Measurements from ENCODE around the gene NHP2.
"Not testable (repeated sequence)": the region's sequence is repeated elsewhere in the genome, so short reads cannot be mapped to it uniquely, and the experiment has no call there.

NHP2 gene

DNA sequence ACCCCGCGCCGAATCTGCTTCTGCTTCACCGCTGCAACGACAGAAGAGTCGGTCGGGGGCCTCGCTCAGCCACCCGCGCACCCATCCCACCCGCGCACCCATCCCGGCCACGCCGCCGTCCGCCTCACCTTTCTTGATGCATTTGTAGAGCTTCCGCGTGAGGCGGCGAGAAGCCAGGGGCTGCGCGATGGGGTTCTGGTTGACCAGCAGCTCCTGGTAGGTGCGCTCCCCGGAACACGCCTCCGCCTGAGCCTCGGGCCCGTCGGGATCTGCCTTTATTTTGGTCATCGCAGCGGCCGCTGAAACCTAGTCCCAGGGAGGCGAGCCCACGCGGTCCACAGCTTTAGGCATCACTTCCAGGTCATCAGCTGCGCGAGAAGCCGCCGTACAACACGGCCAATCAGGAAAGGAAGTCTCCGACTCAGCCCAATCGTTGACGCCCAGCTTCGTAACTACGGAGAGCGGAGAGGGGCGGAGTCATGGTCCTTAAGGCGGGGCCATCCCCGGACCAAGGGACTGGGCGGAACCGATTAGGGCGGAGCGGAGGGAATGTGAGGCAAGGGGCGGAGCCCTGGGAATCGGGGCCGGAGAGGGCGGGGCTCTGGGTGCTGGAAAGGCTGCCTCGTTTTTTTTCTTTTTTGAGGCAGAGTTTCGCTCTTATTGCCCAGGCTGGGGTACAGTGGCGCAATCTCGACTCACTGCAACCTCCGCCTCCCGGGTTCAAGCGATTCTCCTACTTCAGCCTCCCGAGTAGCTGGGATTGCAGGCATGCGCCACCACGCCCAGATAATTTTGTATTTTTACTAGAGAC lies at the start of gene NHP2:
TSS of gene NHP2 (minus strand) at position 356 of the 811 bp plus-strand sequence. CDS start at position 288, 68 bp downstream.
- in situ Hi-C loops (cut with HindIII; ENCODE audit: low pct_unique_long_range_greater_than_20kb, low sequenced_read_pairs), result no loop called here
- TF ChIP-seq JUND (IDR thresholded peaks at IDR 0.05; ENCODE audit: low read depth), result no peak
- DNase-seq (ENCODE audit: low read depth in 1 of 2, low spot score in 1 of 2), result peak; percentile 95 to 99

DNA sequence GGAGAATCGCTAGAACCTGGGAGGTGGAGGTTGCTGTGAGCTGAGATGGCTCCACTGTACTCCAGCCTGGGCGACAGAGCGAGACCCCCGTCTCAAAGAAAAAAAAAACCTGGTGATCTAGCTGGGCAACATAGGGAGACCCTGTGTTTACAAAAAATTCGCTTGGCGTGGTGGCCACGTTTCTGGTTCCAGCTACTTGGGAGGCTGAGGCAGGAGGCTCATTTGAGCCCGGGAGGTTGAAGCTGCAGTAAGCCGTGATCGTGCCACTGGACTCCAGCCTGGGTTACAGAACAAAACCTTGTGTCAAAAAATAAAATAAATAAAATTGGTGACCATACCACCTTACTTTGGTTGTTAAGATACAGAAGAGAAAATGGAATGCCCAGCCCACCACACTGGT lies 48.9 kb upstream of the NHP2 start:
- no peak for DNase-seq (ENCODE audit: low read depth in 1 of 2, low spot score in 1 of 2)
- in situ Hi-C loops (cut with HindIII; ENCODE audit: low pct_unique_long_range_greater_than_20kb, low sequenced_read_pairs), result no loop called here
- TF ChIP-seq JUND (IDR thresholded peaks at IDR 0.05; ENCODE audit: low read depth), result no peak

DNA sequence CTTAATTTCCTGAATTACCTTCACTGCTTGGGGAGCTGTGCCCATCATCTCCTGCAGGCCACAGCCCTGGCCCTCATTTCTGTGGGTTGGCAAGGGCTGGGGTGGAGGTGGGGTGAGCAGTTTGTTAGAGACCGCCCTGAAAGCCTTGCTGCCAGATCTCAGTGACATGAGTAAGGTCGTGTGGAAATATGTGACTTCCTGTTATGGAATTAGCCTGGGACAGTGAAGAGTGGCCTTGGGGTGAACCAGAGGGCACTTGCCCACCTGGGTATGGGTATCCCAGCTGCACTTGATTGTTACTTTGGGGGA lies 48.2 kb upstream of the NHP2 start:
- in situ Hi-C loops (cut with HindIII; ENCODE audit: low pct_unique_long_range_greater_than_20kb, low sequenced_read_pairs), result no loop called here
- no peak for DNase-seq (ENCODE audit: low read depth in 1 of 2, low spot score in 1 of 2)
- TF ChIP-seq JUND (IDR thresholded peaks at IDR 0.05; ENCODE audit: low read depth), result no peak

DNA sequence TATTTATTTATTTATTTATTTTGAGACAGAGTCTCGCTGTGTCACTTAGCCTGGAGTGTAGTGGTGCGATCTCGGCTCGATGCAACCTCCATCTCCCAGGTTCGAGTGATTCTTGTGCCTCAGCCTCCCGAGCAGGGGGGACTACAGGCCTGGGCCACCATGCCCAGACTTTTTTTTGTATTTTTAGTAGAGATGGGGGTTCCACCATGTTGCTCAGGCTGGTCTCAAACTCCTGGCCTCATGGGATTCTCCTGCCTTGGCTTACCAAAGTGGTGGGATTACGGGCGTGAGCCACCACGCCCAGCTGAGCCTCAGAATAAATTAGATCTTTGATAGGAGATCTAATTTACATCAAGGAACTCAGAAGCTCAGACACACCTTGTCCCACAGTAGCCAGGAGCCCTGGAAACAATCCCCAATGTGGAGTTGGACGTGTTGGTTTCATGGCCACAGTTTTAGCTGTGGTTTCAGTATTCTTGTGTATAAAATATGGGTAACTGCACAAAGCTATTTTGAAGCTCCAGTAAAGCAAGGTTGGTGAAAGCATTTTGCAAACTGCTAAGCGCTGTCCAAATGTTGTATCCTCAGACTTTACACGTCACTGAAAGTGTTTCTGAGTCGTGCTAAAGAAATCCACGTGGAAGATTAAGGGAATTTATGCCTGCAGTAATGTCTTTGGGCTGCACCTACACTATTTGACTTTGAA lies 47.7 kb upstream of the NHP2 start:
- no peak for DNase-seq (ENCODE audit: low read depth in 1 of 2, low spot score in 1 of 2)
- in situ Hi-C loops (cut with HindIII; ENCODE audit: low pct_unique_long_range_greater_than_20kb, low sequenced_read_pairs), result no loop called here
- TF ChIP-seq JUND (IDR thresholded peaks at IDR 0.05; ENCODE audit: low read depth), result no peak

DNA sequence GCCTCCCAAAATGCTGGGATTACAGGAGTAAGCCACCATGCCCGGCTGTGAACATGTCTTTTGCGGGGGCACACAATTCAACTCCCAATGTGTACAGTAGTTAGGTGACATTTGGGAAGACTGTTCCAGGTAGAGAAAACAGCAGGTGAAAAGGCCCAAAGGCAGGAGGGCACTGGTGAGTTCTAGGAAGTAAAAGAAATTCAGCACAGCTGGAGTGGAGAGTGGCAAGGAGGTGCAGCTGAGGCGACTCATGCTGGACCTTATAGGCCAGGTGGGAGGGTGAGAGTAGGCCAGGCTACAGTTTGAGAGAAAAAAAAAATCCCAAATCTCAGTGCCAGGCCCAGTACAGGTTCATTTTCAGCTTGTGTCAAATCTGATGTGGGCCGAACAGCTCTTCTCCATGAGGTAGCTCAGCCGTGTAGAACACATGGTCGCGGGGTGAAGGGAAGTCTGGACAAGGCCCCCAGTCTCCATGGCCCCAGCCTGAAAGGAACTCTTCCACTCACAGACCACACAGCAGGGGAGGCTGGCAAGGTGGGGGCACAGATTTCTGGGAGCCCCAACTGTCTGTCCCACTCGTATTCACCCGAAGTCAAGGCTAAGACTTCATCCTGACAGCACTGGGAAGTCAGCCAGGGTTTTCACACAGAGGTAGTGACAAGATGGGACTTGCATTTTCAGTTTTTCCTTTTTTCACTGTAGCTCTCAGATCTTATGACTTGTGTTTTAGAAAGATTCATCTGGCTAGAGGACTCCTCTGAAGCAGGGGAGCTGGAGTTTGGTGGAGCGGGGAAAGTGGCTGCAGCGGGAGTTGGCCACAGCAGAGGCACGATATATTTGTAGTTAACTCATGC lies 46.1 kb upstream of the NHP2 start:
- in situ Hi-C loops (cut with HindIII; ENCODE audit: low pct_unique_long_range_greater_than_20kb, low sequenced_read_pairs), result no loop called here
- no peak for DNase-seq (ENCODE audit: low read depth in 1 of 2, low spot score in 1 of 2)
- no peak for TF ChIP-seq JUND (IDR thresholded peaks at IDR 0.05; ENCODE audit: low read depth)

DNA sequence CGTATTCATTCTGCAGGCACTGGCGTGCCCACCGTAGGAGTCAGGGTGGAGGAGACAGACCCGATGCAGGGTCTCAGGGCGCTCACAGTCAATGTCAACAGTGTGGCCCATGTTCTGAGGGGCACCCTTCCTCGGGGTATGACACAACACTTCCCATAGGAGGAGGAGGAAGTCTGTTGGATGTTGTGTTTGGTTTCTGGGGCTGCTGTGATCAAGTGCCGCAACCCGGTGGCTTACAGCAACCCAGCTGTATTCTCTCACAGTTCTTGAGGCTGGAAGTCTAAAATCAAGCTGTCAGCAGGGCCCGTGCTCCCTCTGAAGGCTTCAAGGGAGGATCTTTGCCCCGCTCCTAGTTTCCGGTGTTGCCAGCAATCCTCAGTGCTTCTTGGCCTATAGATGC lies 45.0 kb upstream of the NHP2 start:
- in situ Hi-C loops (cut with HindIII; ENCODE audit: low pct_unique_long_range_greater_than_20kb, low sequenced_read_pairs), result no loop called here
- TF ChIP-seq JUND (IDR thresholded peaks at IDR 0.05; ENCODE audit: low read depth), result no peak
- no peak for DNase-seq (ENCODE audit: low read depth in 1 of 2, low spot score in 1 of 2)

DNA sequence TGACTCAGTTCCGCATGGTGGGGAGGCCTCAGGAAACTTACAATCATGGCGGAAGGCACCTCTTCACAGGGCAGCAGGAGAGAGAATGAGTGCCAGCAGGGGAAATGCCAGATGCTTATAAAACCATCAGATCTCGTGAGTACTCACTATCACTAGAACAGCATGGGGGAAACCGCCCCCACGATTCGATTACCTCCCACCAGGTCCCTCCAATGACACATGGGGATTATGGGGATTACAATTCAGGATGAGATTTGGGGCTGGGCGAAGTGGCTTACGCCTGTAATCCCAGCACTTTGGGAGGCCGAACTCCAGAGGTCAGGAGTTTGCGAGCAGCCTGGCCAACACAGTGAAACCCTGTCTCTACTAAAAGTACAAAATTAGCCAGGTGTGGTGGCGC lies 44.5 kb upstream of the NHP2 start:
- in situ Hi-C loops (cut with HindIII; ENCODE audit: low pct_unique_long_range_greater_than_20kb, low sequenced_read_pairs); DNase-seq (ENCODE audit: low read depth in 1 of 2, low spot score in 1 of 2): not testable (repeated sequence)

DNA sequence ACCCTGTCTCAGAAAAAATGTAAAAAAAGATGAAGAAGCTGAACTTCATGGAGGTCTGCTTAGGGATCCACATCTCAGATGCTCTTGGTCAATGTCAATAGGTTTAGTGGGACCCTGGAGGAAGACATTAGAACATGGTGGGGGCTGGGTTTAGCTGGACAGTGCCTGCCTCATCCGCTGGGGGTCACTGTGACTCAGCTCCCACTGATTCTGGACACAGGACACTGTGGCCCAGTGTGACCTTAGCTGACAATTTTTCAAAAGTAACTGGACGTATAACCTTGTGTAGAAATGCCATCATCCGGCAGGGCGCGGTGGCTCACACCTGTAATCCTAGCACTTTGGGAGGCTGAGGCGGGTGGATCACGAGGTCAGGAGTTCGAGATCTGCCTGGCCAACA lies 43.3 kb upstream of the NHP2 start:
- in situ Hi-C loops (cut with HindIII; ENCODE audit: low pct_unique_long_range_greater_than_20kb, low sequenced_read_pairs), result no loop called here
- no peak for TF ChIP-seq JUND (IDR thresholded peaks at IDR 0.05; ENCODE audit: low read depth)
- DNase-seq (ENCODE audit: low read depth in 1 of 2, low spot score in 1 of 2), result no peak

DNA sequence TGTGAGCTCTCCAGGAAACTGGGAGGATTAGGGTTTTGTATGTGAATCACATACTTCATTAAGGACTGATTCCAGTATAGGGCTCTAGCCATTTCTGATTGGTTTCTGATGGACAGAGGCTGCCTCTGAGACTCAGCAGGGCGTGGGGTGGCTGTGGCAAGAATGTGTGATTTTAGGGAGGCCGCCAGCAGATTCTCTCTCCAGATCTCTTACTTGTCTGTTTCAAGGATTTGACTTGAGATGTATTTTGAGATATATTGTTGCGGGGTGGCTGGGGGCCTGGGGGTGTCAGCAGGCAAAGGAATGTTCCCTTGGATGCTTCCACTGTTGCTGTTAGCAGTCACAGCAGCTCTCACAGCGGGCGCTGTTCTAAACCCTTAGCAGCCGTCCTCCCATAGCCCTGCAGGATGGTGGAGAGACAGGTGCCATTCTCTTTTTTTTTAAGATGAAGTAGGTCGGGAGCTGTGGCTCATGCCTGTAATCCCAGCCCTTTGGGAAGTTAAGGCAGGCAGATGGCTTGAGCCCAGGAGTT lies 42.7 kb upstream of the NHP2 start:
- TF ChIP-seq JUND (IDR thresholded peaks at IDR 0.05; ENCODE audit: low read depth), result no peak
- DNase-seq (ENCODE audit: low read depth in 1 of 2, low spot score in 1 of 2), result no peak
- in situ Hi-C loops (cut with HindIII; ENCODE audit: low pct_unique_long_range_greater_than_20kb, low sequenced_read_pairs), result no loop called here

DNA sequence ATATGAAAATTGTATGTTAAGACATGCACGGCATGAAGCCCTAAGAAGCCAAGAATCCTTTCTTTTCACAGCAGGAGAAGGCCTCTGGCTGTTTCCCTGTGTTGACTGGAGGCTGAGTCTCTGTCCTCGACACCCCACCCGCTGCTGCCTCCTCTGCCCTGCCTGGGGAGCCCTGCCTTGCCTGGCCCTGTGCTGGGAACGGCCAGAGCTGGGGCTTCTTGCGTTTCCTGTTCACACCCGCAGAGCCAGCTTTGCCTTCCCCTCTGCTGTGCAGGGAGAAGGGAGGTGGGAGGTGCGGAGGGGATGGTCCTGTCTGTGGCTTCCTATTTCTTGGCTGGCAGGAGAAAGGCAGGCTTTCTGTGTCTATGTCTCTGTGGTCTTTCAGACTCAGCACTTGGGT lies 40.3 kb upstream of the NHP2 start:
- in situ Hi-C loops (cut with HindIII; ENCODE audit: low pct_unique_long_range_greater_than_20kb, low sequenced_read_pairs), result no loop called here

DNA sequence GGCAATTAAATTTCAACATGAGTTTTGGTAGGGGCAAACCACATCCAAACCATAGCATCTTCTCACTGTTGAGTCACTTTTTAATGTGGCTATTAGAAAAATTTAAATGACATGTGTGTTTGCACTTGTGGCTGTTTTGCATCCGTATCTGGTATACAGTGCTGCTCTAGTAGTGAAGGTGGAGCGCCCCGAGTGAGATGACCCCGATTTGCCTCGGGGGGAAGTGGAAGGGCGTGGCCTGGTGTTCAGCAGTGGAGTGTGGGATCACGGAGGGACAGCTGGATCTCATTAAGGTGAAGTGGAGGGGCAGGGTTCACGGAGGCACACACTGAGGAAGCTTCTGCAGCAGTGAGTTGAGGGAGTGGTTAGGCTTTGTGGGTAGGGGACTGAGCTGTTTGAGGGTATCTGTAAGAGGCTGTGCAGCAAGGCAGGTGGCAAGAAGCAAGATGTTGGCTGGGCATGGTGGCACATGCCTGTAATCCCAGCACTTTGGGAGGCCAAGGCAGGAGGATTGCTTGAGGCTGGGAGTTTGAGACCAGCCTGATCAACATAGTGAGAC lies 39.6 kb upstream of the NHP2 start:
- in situ Hi-C loops (cut with HindIII; ENCODE audit: low pct_unique_long_range_greater_than_20kb, low sequenced_read_pairs), result no loop called here
- DNase-seq (ENCODE audit: low read depth in 1 of 2, low spot score in 1 of 2), result no peak
- TF ChIP-seq JUND (IDR thresholded peaks at IDR 0.05; ENCODE audit: low read depth), result no peak

More for the DNA sequence above, 40.3 kb upstream of the NHP2 start:
- no peak for TF ChIP-seq JUND (IDR thresholded peaks at IDR 0.05; ENCODE audit: low read depth)
- no peak for DNase-seq (ENCODE audit: low read depth in 1 of 2, low spot score in 1 of 2)

DNA sequence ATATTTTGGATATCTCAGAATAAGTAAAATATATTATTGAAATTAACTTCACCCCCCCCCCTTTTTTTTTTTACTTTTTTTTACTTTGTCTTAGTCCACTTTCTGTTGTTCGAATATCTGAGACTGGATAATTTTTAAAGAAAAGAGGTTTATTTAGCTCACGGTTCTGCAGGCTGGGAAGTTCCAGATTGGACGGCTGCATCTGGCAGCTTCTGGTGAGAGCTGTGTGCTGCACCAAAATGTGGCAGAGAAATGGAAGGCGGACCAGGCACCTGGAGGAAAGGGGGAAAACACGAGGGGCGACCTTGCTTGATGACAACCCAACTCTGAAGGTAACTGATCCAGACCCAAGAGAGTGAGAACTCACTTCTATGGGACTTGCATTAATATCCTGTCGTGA lies 39.1 kb upstream of the NHP2 start:
- no peak for TF ChIP-seq JUND (IDR thresholded peaks at IDR 0.05; ENCODE audit: low read depth)
- in situ Hi-C loops (cut with HindIII; ENCODE audit: low pct_unique_long_range_greater_than_20kb, low sequenced_read_pairs), result no loop called here
- DNase-seq (ENCODE audit: low read depth in 1 of 2, low spot score in 1 of 2), result no peak
